H1 (cell line): Measurements from ENCODE around the gene PDZD4.

Experiments
- BACH1 ChIP-seq: IDR thresholded peaks from 2 replicates; pipeline ENCODE4 v1.6.1; 2012; ENCODE audit warnings: low read length, improper control_type of control experiment
- BRCA1 ChIP-seq: IDR thresholded peaks from 2 replicates; pipeline ENCODE4 v1.6.1; 2012; ENCODE audit warnings: low read depth, low read length, improper control_type of control experiment
- CBX5 ChIP-seq: fragments of 300-800, 300-1000 bp; sonication (generic); IDR thresholded peaks from 2 replicates; pipeline ENCODE4 v1.7.1; 2016; ENCODE audit warnings: antibody characterized with exemption, low read length, low read depth
- CHD1 ChIP-seq: IDR thresholded peaks from 2 replicates; pipeline ENCODE4 v1.6.1; 2012; ENCODE audit warnings: low read depth, low read length, improper control_type of control experiment
- KDM5A ChIP-seq: fragments of 200-600 bp; IDR thresholded peaks from 2 replicates; pipeline ENCODE4 v1.7.1; 2012; ENCODE audit warnings: mild to moderate bottlenecking, low read length, inconsistent platforms, mixed read lengths
- MAFK ChIP-seq: IDR thresholded peaks from 2 replicates; pipeline ENCODE4 v1.6.1; 2012; ENCODE audit warnings: low read depth, mild to moderate bottlenecking, improper control_type of control experiment, low read length
- POLR2A ChIP-seq, 2 experiments: IDR thresholded peaks; 1 replicate in 1 of 2; 2 replicates in 1 of 2; pipeline ENCODE4 v1.6.1; 2011; ENCODE audit warnings: low read depth in 2 of 2, low read length in 2 of 2, mild to moderate bottlenecking in 2 of 2; ENCODE audit errors: control extremely low read depth in 1 of 2
- POLR2AphosphoS5 ChIP-seq: IDR thresholded peaks from 2 replicates; pipeline ENCODE4 v1.6.1; 2011; ENCODE audit warnings: low read depth, low read length
- RAD21 ChIP-seq, 2 experiments: IDR thresholded peaks in 1 of 2; conservative IDR thresholded peaks in 1 of 2; 2 replicates each; pipeline ENCODE4 v1.6.1; 2011; ENCODE audit warnings: low read depth in 2 of 2, low read length in 2 of 2, improper control_type of control experiment in 1 of 2, inconsistent platforms in 1 of 2, mild to moderate bottlenecking in 1 of 2, moderate library complexity in 1 of 2
- RFX5 ChIP-seq: IDR thresholded peaks from 2 replicates; pipeline ENCODE4 v1.6.1; 2011; ENCODE audit warnings: low read depth, low read length, improper control_type of control experiment, borderline replicate concordance
- TCF12 ChIP-seq: IDR thresholded peaks from 2 replicates; pipeline ENCODE4 v1.6.1; 2011; ENCODE audit warnings: low read depth, mild to moderate bottlenecking, low read length
- TF ChIP-seq, protein P1 (sequence below), 3 experiments: IDR thresholded peaks; 1 replicate in 2 of 3; 2 replicates in 1 of 3; pipeline versions ENCODE4 v1.5.1 to v1.6.1; 2011; ENCODE audit warnings: low read length in 3 of 3, mild to moderate bottlenecking in 3 of 3, inconsistent platforms in 2 of 3, low read depth in 1 of 3, moderate library complexity in 1 of 3; ENCODE audit not compliant: insufficient read depth in 1 of 3; ENCODE audit errors: control extremely low read depth in 1 of 3
- TF ChIP-seq, protein P2 (sequence below): IDR thresholded peaks from 2 replicates; pipeline ENCODE4 v1.6.1; 2012; ENCODE audit warnings: inconsistent platforms

DNA sequence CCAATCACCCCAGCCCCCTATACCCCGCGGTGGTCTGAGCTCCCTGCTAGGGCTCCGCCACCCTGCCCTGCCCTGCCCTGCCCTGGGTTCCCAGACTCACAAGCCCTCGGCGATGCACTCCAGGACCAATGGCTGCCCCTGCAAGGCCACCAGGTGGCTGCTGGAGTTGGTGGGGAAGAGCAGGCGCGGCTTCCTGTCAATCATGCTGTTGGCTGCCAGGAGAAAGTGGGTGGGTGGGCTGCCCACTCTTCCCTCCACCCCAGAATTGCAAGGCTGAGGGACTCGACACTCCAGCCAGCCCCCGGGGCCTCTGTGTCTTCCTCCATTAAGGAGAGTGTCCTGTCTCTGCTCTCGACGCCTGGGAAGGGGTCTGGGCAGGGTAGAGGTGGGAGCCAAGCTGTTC is 39.9 kb upstream of the PDZD4 start:
- TF ChIP-seq, protein P1, sequence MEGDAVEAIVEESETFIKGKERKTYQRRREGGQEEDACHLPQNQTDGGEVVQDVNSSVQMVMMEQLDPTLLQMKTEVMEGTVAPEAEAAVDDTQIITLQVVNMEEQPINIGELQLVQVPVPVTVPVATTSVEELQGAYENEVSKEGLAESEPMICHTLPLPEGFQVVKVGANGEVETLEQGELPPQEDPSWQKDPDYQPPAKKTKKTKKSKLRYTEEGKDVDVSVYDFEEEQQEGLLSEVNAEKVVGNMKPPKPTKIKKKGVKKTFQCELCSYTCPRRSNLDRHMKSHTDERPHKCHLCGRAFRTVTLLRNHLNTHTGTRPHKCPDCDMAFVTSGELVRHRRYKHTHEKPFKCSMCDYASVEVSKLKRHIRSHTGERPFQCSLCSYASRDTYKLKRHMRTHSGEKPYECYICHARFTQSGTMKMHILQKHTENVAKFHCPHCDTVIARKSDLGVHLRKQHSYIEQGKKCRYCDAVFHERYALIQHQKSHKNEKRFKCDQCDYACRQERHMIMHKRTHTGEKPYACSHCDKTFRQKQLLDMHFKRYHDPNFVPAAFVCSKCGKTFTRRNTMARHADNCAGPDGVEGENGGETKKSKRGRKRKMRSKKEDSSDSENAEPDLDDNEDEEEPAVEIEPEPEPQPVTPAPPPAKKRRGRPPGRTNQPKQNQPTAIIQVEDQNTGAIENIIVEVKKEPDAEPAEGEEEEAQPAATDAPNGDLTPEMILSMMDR (IDR thresholded peaks at IDR 0.05; ENCODE audit: control extremely low read depth in 1 of 3, insufficient read depth in 1 of 3, low read depth in 1 of 3, low read length in 3 of 3): no peak
- TF ChIP-seq TCF12 (no peak), POLR2A (IDR thresholded peaks at IDR 0.05; ENCODE audit: control extremely low read depth in 1 of 2, low read depth in 2 of 2, low read length in 2 of 2) (no peak), KDM5A (no peak), MAFK (no peak), BACH1 (no peak), RFX5 (no peak), RAD21 (IDR thresholded peaks at IDR 0.05 in 1 of 2, conservative IDR thresholded peaks at IDR 0.05 in 1 of 2; ENCODE audit: low read depth in 2 of 2, low read length in 2 of 2) (no peak), POLR2AphosphoS5 (no peak), BRCA1 (no peak), CBX5 (no peak), CHD1 (no peak)
- TF ChIP-seq, protein P2, sequence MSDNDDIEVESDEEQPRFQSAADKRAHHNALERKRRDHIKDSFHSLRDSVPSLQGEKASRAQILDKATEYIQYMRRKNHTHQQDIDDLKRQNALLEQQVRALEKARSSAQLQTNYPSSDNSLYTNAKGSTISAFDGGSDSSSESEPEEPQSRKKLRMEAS: no peak
